CD4-positive, alpha-beta T cell treated with Interleukin-21 for 1 hour (primary cell): ENCODE data around the gene NUDT4.

Source experiments
- DNase-seq: peaks from one replicate; pipeline ENCODE4 v3.0.0-alpha.2; 2020

Gene NUDT4

GRCh38 chr12:93377252-93378195, at the start of gene NUDT4:
Gene NUDT4 (plus strand): TSS chr12:93377925. CDS start chr12:93378323, 398 bp downstream.
- peak; percentile 96 for DNase-seq

- no peak for DNase-seq
Measured at GRCh38 chr12:93333054-93333453, 44.7 kb upstream of the NUDT4 start.

- no peak for DNase-seq
Measured at GRCh38 chr12:93333828-93334227, 43.9 kb upstream of the NUDT4 start.

- DNase-seq, result no peak
Measured at GRCh38 chr12:93335603-93336162, 42.0 kb upstream of the NUDT4 start.

- DNase-seq, result no peak
Measured at GRCh38 chr12:93336291-93336741, 41.4 kb upstream of the NUDT4 start.

- DNase-seq, result no peak
Measured at GRCh38 chr12:93338598-93338997, 39.1 kb upstream of the NUDT4 start.

- DNase-seq, result no peak
Measured at GRCh38 chr12:93339695-93340094, 38.0 kb upstream of the NUDT4 start.

GRCh38 chr12:93341409-93342049, 36.2 kb upstream of the NUDT4 start:
- DNase-seq, result no peak

GRCh38 chr12:93347054-93347785, 30.5 kb upstream of the NUDT4 start:
- DNase-seq, result no peak

GRCh38 chr12:93348575-93349435, 28.9 kb upstream of the NUDT4 start:
- DNase-seq, result no peak

- no peak for DNase-seq
Measured at GRCh38 chr12:93351726-93352125, 26.0 kb upstream of the NUDT4 start.

GRCh38 chr12:93352321-93352720, 25.4 kb upstream of the NUDT4 start:
- no peak for DNase-seq

GRCh38 chr12:93356214-93356613, 21.5 kb upstream of the NUDT4 start:
- DNase-seq, result no peak

GRCh38 chr12:93358058-93358457, 19.7 kb upstream of the NUDT4 start:
- DNase-seq, result no peak

GRCh38 chr12:93358821-93359220, 18.9 kb upstream of the NUDT4 start:
- no peak for DNase-seq

- DNase-seq, result no peak
Measured at GRCh38 chr12:93360688-93361087, 17.0 kb upstream of the NUDT4 start.

GRCh38 chr12:93361151-93361919, 16.4 kb upstream of the NUDT4 start:
- no peak for DNase-seq

- peak; percentile 32 for DNase-seq
Measured at GRCh38 chr12:93363841-93364297, 13.9 kb upstream of the NUDT4 start.

GRCh38 chr12:93365616-93366405, 11.9 kb upstream of the NUDT4 start:
- DNase-seq, result no peak

- no peak for DNase-seq
Measured at GRCh38 chr12:93366422-93366821, 11.3 kb upstream of the NUDT4 start.
